ENCODE data around the gene RO60. TPM values are rescaled to one million over a fixed set of nuclear protein-coding genes. Genes with fewer than 3 reads are reported as not detected.

The RO60 gene
- polyA plus RNA-seq, 4 donors: 36.1 to 57.2 (median 39.0) TPM

- DNase-seq (ENCODE audit: low read depth in 4 of 4, low spot score in 2 of 4): peak; percentile 48 to 77 (median 70)
Measured at GRCh38 chr1:193104907-193105820, 45.8 kb downstream of the RO60 start, which contains the start of gene GLRX2. TSS of gene GLRX2 (minus strand) at chr1:193105414. CDS start at chr1:193105382, 32 bp downstream.

GRCh38 chr1:193105821-193106177, 46.4 kb downstream of the RO60 start:
- DNase-seq (ENCODE audit: low read depth in 4 of 4, low spot score in 2 of 4): no peak

- no peak for DNase-seq (ENCODE audit: low read depth in 4 of 4, low spot score in 2 of 4)
Measured at GRCh38 chr1:193108471-193108870, 49.1 kb downstream of the RO60 start.

Other genes with a start within 250 kb of the RO60 start
- 10 to 100 TPM; 39.1 to 49.2 (median 43.2) TPM for gene UCHL5, start 252 bp upstream of the RO60 start, polyA plus RNA-seq (ENCODE audit: insufficient read length in 4 of 4)
- 10 to 100 TPM; 12.2 to 13.7 (median 12.2) TPM for gene GLRX2, start 45.8 kb downstream of the RO60 start, polyA plus RNA-seq (ENCODE audit: insufficient read length in 4 of 4)
- 10 to 100 TPM; 40.1 to 49.3 (median 45.5) TPM for gene CDC73, start 62.4 kb downstream of the RO60 start, polyA plus RNA-seq (ENCODE audit: insufficient read length in 4 of 4)
- gene B3GALT2, start 127.0 kb downstream of the RO60 start, polyA plus RNA-seq (ENCODE audit: insufficient read length in 4 of 4): 10 to 100 TPM; 11.9 to 22.3 (median 17.2) TPM